ENCODE results near the gene PIP4K2B. TPM values are rescaled to one million over a fixed set of nuclear protein-coding genes. Genes with fewer than 3 reads are reported as not detected.
"Not testable (repeated sequence)": the region's sequence is repeated elsewhere in the genome, so short reads cannot be mapped to it uniquely, and the experiment has no call there.

Gene PIP4K2B
- total RNA-seq, 1 experiment from 2014 or later = 48.5 TPM

GRCh38 chr17:38791162-38791561 is 8.2 kb downstream of the PIP4K2B start:
- DNase-seq = no peak
- Histone ChIP-seq H3K27me3 (ENCODE audit: control insufficient read depth, insufficient read depth, low read length) (no peaks in the 10 kb centered on the region), H3K36me3 (replicated peaks; ENCODE audit: control insufficient read depth, insufficient read depth, low read length) (peaks cover 7% of the 10 kb centered on the region), H3K4me3 (ENCODE audit: insufficient read depth, low read depth, low read length) (no peak overlapping the region)

GRCh38 chr17:38790148-38790707 is 9.1 kb downstream of the PIP4K2B start:
- H3K27me3 ChIP-seq (ENCODE audit: control insufficient read depth, insufficient read depth, low read length); DNase-seq; H3K4me3 ChIP-seq (ENCODE audit: insufficient read depth, low read depth, low read length): not testable (repeated sequence)
- H3K36me3 ChIP-seq (replicated peaks; ENCODE audit: control insufficient read depth, insufficient read depth, low read length) = peaks cover 10% of the 10 kb centered on the region

DNA sequence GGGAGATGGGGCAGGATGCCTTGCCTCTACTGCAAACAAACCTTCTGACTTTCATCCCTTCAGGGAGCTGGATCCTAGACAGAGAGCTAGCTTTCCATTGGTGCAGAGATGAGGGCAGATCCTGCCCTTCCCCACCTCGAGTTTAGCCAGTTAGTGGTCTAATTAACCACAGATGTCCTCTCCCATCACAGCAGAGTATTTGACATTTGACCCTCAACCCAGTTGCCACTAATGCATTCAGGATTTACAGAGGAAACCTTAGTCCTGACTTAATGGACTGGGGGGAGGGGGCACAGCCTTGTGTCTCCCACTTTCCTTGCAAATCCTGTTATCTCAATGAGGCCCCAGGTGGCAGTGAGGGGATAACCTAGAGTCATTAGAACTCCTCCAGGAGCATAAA is 10.2 kb downstream of the PIP4K2B start:
- no peak overlapping the region for H3K4me3 ChIP-seq (ENCODE audit: insufficient read depth, low read depth, low read length)
- H3K36me3 ChIP-seq (replicated peaks; ENCODE audit: control insufficient read depth, insufficient read depth, low read length) = peaks cover 16% of the 10 kb centered on the region
- no peaks in the 10 kb centered on the region for H3K27me3 ChIP-seq (ENCODE audit: control insufficient read depth, insufficient read depth, low read length)
- peak; percentile 34 for DNase-seq

GRCh38 chr17:38787999-38788398 is 11.4 kb downstream of the PIP4K2B start:
- H3K4me3 ChIP-seq (ENCODE audit: insufficient read depth, low read depth, low read length); H3K27me3 ChIP-seq (ENCODE audit: control insufficient read depth, insufficient read depth, low read length); DNase-seq: not testable (repeated sequence)
- H3K36me3 ChIP-seq (replicated peaks; ENCODE audit: control insufficient read depth, insufficient read depth, low read length) = peaks cover 23% of the 10 kb centered on the region

DNA sequence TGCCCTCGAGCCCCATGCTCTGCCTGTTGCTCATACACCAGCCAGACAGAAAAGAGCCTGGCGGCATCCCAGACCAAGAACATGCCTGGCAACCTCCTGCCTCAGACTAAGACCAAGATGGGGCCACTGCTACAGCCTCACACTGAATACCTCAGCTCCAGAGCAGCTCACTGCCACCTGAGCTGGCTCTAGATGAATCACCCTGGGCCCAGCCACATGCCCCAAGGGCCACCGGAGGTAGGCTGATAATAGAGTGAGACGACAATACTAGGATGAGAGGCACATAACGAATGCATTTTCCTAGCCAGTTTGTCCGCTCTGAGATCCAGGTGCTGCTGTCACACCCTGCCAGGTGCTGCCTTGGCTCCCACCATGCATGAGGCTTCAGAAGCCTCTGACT is 13.0 kb downstream of the PIP4K2B start:
- DNase-seq = no peak
- H3K27me3 ChIP-seq (ENCODE audit: control insufficient read depth, insufficient read depth, low read length) = no peaks in the 10 kb centered on the region
- peaks cover 33% of the 10 kb centered on the region for H3K36me3 ChIP-seq (replicated peaks; ENCODE audit: control insufficient read depth, insufficient read depth, low read length)
- H3K4me3 ChIP-seq (ENCODE audit: insufficient read depth, low read depth, low read length) = no peak overlapping the region

DNA sequence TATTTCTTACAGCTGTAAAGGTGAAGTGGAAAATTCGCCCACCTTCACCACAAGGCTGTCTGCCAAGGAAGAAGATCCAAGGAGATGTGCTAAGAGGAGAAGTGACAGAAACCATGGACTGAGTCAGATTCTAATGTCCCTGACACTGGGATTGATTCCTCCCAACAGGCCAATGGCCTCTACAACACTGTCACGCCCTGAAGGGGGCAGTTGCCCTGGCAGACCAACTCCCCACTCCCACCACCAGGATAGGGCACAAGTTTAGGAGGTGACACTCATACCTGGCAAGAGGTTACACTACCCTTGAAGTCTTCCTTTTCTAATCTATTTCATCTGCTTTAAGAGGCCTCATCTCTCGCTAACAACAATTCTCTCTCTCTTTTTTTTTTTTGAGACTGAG is 16.1 kb downstream of the PIP4K2B start:
- Histone ChIP-seq H3K27me3 (ENCODE audit: control insufficient read depth, insufficient read depth, low read length) (no peaks in the 10 kb centered on the region), H3K4me3 (ENCODE audit: insufficient read depth, low read depth, low read length) (no peak overlapping the region), H3K36me3 (replicated peaks; ENCODE audit: control insufficient read depth, insufficient read depth, low read length) (peaks cover 60% of the 10 kb centered on the region)
- DNase-seq = no peak

DNA sequence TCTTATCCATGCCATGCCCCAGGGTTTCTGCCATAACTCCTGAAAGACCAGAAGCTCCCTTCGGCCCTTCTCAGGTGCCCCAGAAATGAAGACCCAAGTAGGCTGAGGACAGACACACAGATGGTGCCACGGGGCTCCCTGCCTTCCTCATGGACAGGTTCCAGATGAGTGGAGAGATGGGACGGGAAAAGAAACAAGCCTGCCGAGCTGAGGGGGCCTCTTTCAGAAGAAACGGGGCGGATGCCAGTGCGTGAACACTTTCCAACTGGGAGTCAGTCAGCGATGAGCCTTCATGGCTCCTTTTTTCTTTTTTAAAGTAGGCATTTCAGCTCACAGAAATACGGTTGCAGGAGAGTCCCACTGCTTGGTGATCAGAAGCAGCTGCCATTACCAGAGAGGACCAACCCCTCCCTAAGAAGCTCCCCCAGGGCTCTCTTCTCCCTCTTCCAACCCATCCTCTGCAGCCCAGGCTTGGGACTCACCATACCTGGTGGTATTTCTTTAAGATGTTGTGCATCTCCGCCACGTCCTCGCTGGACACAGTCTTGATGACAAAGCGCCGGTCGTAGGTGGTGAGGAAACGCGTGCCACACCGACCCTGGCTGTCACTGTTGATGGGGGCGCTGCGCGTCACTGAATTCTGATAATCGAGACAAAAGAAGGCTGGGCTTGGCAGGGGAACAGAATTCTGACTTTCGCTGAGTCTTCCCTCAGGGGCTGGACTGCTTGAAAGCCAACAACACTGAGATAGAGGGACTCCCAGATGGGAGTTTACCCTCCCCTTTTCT is 19.2 kb downstream of the PIP4K2B start:
- DNase-seq = no peak
- no peak overlapping the region for H3K4me3 ChIP-seq (ENCODE audit: insufficient read depth, low read depth, low read length)
- peaks cover 64% of the 10 kb centered on the region for H3K36me3 ChIP-seq (replicated peaks; ENCODE audit: control insufficient read depth, insufficient read depth, low read length)
- H3K27me3 ChIP-seq (ENCODE audit: control insufficient read depth, insufficient read depth, low read length) = no peaks in the 10 kb centered on the region

GRCh38 chr17:38777641-38778250 is 21.6 kb downstream of the PIP4K2B start:
- DNase-seq = no peak
- Histone ChIP-seq H3K36me3 (replicated peaks; ENCODE audit: control insufficient read depth, insufficient read depth, low read length) (peaks cover 63% of the 10 kb centered on the region), H3K4me3 (ENCODE audit: insufficient read depth, low read depth, low read length) (no peak overlapping the region), H3K27me3 (ENCODE audit: control insufficient read depth, insufficient read depth, low read length) (no peaks in the 10 kb centered on the region)

DNA sequence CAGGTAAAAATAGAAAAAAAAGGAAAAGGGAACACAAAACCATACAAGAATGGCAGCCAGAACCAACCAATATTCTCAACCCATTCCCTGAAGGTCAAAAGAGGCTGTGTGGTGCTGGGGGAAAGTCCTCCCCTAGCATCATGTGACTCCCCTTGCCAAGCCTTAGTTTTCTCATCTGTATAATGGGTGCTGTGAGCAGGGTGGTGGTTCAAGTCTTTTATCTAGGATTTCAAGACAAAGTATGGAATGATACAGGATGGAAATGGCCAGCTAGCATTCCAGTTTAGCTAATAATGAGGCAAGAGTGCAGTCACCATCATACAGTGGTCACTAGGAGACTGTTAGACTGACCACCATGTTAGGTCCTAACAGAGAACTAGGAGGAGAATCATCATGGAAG is 26.1 kb downstream of the PIP4K2B start:
- peaks cover 43% of the 10 kb centered on the region for H3K36me3 ChIP-seq (replicated peaks; ENCODE audit: control insufficient read depth, insufficient read depth, low read length)
- H3K4me3 ChIP-seq (ENCODE audit: insufficient read depth, low read depth, low read length) = no peak overlapping the region

GRCh38 chr17:38768417-38768816 is 30.9 kb downstream of the PIP4K2B start:
- H3K27me3 ChIP-seq (ENCODE audit: control insufficient read depth, insufficient read depth, low read length) = no peaks in the 10 kb centered on the region
- H3K4me3 ChIP-seq (ENCODE audit: insufficient read depth, low read depth, low read length) = no peak overlapping the region
- DNase-seq = no peak
- peaks cover 29% of the 10 kb centered on the region for H3K36me3 ChIP-seq (replicated peaks; ENCODE audit: control insufficient read depth, insufficient read depth, low read length)

More for the DNA sequence above, 26.1 kb downstream of the PIP4K2B start:
- H3K27me3 ChIP-seq (ENCODE audit: control insufficient read depth, insufficient read depth, low read length) = no peaks in the 10 kb centered on the region
- DNase-seq = no peak

DNA sequence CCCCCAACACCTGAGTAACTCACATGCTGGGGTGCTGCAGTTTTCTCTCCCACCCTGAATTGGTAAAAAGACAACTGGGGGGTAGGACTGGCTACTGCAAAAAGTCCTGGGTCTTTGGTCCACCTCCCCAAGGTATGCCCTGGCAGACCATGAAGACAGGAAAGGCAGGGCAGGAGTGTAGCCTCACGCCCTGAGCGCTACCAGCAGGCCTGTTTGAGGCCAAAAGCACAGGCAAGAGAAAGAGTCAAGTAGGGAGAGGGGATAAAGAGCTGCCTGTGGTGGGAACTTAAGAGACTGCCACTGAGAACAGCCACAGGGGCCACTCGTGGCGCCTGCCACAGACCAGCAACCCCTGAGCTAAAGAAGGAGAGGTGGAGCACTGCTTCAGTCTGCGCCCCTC is 33.0 kb downstream of the PIP4K2B start:
- Histone ChIP-seq H3K4me3 (ENCODE audit: insufficient read depth, low read depth, low read length) (no peak overlapping the region), H3K36me3 (replicated peaks; ENCODE audit: control insufficient read depth, insufficient read depth, low read length) (peaks cover 34% of the 10 kb centered on the region), H3K27me3 (ENCODE audit: control insufficient read depth, insufficient read depth, low read length) (no peaks in the 10 kb centered on the region)
- no peak for DNase-seq

- no peaks in the 10 kb centered on the region for H3K27me3 ChIP-seq (ENCODE audit: control insufficient read depth, insufficient read depth, low read length)
- no peak overlapping the region for H3K4me3 ChIP-seq (ENCODE audit: insufficient read depth, low read depth, low read length)
- DNase-seq = no peak
- peaks cover 28% of the 10 kb centered on the region for H3K36me3 ChIP-seq (replicated peaks; ENCODE audit: control insufficient read depth, insufficient read depth, low read length)
Observed at GRCh38 chr17:38762231-38762630, 37.1 kb downstream of the PIP4K2B start.

DNA sequence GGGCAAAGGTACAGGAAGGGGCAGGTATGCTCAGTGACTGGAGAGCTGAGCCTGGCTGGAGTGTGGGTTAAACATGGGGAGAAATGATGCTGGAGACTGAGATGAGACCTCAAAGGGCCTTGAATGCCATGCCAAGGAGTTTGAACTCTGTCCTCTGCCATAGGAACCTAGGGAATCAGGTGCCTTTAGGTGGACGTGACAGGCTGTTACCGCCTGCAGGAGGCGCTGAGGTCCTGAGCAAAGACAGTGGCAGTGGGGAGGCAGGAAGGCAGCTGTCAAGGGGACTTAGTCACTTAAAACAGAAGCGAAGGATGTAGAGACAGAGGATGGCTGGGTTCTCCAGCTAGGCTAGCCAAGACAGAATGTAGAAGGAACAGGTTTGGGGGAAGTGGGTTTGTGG is 37.7 kb downstream of the PIP4K2B start:
- H3K36me3 ChIP-seq (replicated peaks; ENCODE audit: control insufficient read depth, insufficient read depth, low read length) = peaks cover 28% of the 10 kb centered on the region
- peak; percentile 84 for DNase-seq

DNA sequence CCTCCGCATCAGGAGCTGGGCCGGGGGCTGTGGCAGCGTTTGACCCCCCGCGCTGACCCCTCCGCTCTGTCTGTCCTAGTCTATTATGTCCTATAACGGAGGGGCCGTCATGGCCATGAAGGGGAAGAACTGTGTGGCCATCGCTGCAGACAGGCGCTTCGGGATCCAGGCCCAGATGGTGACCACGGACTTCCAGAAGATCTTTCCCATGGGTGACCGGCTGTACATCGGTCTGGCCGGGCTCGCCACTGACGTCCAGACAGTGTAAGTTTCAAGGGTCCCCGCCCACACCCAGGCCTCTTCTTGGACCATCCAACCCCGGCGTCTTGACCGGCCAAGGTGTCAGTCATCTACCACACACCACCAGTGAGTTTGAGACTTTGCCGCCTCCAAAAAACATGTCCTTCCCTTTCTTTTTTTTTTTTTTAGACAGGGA is 46.3 kb downstream of the PIP4K2B start:
- no peaks in the 10 kb centered on the region; the same call in 1 of the 2 replicates for H3K27me3 ChIP-seq (ENCODE audit: control insufficient read depth, insufficient read depth, low read length)
- no peak for DNase-seq

More for the DNA sequence above, 37.7 kb downstream of the PIP4K2B start:
- Histone ChIP-seq H3K4me3 (ENCODE audit: insufficient read depth, low read depth, low read length) (no peak overlapping the region), H3K27me3 (ENCODE audit: control insufficient read depth, insufficient read depth, low read length) (no peaks in the 10 kb centered on the region)

More for the DNA sequence above, 46.3 kb downstream of the PIP4K2B start:
- Histone ChIP-seq H3K36me3 (replicated peaks; ENCODE audit: control insufficient read depth, insufficient read depth, low read length) (peaks cover 16% of the 10 kb centered on the region), H3K4me3 (ENCODE audit: insufficient read depth, low read depth, low read length) (peak overlapping the region; percentile 99)
